ENCODE measurements around the gene MAP4K2. TPM values are rescaled to one million over a fixed set of nuclear protein-coding genes. Genes with fewer than 3 reads are reported as not detected.

The MAP4K2 gene
- total and polyA plus RNA-seq, 9 of the 15 experiments (the other 6 are each of a cell fraction or from before 2014, with no cell fraction given): 0.13 to 14.5 (median 7.3) TPM

DNA sequence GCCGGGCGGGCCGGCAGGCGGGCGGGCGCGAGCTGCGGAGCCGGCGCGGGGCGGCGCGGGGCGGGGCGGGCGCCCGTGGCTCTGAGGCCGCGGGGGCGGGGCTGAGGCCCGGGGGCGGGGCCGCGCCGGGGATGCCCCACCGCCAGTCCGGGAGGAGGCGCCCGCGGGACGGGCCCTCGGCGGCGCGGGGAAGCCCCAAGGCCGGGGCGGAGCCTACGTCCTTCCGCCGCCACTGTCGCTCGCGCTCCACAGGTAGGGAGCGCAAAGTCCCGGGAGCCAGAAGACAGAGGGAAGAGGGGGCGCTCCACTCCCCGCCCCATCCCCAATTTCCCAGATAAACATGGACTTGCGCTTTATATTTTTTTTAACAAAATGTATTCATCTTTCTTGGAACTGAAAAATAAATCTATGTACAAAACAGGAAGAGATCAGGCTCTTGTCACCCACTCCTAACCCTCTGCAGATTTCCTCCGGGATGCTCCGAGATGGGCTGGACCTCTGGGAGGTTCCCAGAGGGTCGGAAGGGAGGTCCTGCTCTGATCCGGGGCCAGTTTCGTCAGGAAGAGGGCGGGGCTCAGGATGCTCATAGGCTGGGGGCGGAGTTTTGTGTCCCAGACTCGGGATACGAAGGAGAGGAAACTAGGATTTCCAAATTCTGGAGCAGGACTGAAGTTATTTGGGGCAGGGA lies at the start of gene MAP4K2 (continued):
- TF ChIP-seq, protein P1, sequence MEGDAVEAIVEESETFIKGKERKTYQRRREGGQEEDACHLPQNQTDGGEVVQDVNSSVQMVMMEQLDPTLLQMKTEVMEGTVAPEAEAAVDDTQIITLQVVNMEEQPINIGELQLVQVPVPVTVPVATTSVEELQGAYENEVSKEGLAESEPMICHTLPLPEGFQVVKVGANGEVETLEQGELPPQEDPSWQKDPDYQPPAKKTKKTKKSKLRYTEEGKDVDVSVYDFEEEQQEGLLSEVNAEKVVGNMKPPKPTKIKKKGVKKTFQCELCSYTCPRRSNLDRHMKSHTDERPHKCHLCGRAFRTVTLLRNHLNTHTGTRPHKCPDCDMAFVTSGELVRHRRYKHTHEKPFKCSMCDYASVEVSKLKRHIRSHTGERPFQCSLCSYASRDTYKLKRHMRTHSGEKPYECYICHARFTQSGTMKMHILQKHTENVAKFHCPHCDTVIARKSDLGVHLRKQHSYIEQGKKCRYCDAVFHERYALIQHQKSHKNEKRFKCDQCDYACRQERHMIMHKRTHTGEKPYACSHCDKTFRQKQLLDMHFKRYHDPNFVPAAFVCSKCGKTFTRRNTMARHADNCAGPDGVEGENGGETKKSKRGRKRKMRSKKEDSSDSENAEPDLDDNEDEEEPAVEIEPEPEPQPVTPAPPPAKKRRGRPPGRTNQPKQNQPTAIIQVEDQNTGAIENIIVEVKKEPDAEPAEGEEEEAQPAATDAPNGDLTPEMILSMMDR (IDR thresholded peaks at IDR 0.05 in 2 of 3, conservative IDR thresholded peaks at IDR 0.05 in 1 of 3; ENCODE audit: insufficient read depth in 2 of 3, low read depth in 1 of 3, low read length in 3 of 3): peak; percentile 37 to 81 (median 55); a peak in 4 of 6 replicates
- no peak for TF ChIP-seq ZNF766 (CRISPR knock-in tag; conservative IDR thresholded peaks at IDR 0.05)
- peak; percentile 20; the same call in 1 of the 2 replicates for TF ChIP-seq ZBTB7A (IDR thresholded peaks at IDR 0.05; ENCODE audit: borderline replicate concordance, control insufficient read depth, low read depth, low read length)
- TF ChIP-seq, protein P2, sequence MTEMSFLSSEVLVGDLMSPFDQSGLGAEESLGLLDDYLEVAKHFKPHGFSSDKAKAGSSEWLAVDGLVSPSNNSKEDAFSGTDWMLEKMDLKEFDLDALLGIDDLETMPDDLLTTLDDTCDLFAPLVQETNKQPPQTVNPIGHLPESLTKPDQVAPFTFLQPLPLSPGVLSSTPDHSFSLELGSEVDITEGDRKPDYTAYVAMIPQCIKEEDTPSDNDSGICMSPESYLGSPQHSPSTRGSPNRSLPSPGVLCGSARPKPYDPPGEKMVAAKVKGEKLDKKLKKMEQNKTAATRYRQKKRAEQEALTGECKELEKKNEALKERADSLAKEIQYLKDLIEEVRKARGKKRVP (CRISPR knock-in tag; IDR thresholded peaks at IDR 0.05): no peak
- no peak for TF ChIP-seq NCOA1 (IDR thresholded peaks at IDR 0.05; ENCODE audit: low read depth)
- no peak for TF ChIP-seq MIER1 (IDR thresholded peaks at IDR 0.05; ENCODE audit: low read depth)
- TF ChIP-seq, protein P3, sequence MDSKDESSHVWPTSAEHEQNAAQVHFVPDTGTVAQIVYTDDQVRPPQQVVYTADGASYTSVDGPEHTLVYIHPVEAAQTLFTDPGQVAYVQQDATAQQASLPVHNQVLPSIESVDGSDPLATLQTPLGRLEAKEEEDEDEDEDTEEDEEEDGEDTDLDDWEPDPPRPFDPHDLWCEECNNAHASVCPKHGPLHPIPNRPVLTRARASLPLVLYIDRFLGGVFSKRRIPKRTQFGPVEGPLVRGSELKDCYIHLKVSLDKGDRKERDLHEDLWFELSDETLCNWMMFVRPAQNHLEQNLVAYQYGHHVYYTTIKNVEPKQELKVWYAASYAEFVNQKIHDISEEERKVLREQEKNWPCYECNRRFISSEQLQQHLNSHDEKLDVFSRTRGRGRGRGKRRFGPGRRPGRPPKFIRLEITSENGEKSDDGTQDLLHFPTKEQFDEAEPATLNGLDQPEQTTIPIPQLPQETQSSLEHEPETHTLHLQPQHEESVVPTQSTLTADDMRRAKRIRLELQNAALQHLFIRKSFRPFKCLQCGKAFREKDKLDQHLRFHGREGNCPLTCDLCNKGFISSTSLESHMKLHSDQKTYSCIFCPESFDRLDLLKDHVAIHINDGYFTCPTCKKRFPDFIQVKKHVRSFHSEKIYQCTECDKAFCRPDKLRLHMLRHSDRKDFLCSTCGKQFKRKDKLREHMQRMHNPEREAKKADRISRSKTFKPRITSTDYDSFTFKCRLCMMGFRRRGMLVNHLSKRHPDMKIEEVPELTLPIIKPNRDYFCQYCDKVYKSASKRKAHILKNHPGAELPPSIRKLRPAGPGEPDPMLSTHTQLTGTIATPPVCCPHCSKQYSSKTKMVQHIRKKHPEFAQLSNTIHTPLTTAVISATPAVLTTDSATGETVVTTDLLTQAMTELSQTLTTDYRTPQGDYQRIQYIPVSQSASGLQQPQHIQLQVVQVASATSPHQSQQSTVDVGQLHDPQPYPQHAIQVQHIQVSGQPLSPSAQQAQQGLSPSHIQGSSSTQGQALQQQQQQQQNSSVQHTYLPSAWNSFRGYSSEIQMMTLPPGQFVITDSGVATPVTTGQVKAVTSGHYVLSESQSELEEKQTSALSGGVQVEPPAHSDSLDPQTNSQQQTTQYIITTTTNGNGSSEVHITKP (IDR thresholded peaks at IDR 0.05; ENCODE audit: partially characterized antibody): peak; percentile 64
- TF ChIP-seq MTA2 (IDR thresholded peaks at IDR 0.05; ENCODE audit: low read depth): no peak
- no peak for TF ChIP-seq NCOA4 (IDR thresholded peaks at IDR 0.05; ENCODE audit: partially characterized antibody)
- no peak for TF ChIP-seq E2F3 (CRISPR knock-in tag; IDR thresholded peaks at IDR 0.05)
- peak; percentile 48; the same call in 1 of the 2 replicates for TF ChIP-seq HCFC1 (IDR thresholded peaks at IDR 0.05; ENCODE audit: low read depth, low read length)
- TF ChIP-seq RBFOX2 (IDR thresholded peaks at IDR 0.05; ENCODE audit: low read depth, low read length): peak; percentile 53; the same call in 1 of the 2 replicates
- peak; percentile 84; the same call in 1 of the 2 replicates for TF ChIP-seq POLR2AphosphoS2 (IDR thresholded peaks at IDR 0.05; ENCODE audit: low read length)
- TF ChIP-seq NRF1 (conservative IDR thresholded peaks at IDR 0.05 in 1 of 2, IDR thresholded peaks at IDR 0.05 in 1 of 2): peak; percentile 8 to 34; a peak in 2 of 4 replicates
- TF ChIP-seq CCNT2 (IDR thresholded peaks at IDR 0.05; ENCODE audit: borderline replicate concordance, extremely low read depth, insufficient read length, low read depth, low read length): peak; percentile 66
- TF ChIP-seq, protein P4, sequence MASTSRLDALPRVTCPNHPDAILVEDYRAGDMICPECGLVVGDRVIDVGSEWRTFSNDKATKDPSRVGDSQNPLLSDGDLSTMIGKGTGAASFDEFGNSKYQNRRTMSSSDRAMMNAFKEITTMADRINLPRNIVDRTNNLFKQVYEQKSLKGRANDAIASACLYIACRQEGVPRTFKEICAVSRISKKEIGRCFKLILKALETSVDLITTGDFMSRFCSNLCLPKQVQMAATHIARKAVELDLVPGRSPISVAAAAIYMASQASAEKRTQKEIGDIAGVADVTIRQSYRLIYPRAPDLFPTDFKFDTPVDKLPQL (IDR thresholded peaks at IDR 0.05; ENCODE audit: extremely low read depth, insufficient read length): no peak
- TF ChIP-seq, protein P5, sequence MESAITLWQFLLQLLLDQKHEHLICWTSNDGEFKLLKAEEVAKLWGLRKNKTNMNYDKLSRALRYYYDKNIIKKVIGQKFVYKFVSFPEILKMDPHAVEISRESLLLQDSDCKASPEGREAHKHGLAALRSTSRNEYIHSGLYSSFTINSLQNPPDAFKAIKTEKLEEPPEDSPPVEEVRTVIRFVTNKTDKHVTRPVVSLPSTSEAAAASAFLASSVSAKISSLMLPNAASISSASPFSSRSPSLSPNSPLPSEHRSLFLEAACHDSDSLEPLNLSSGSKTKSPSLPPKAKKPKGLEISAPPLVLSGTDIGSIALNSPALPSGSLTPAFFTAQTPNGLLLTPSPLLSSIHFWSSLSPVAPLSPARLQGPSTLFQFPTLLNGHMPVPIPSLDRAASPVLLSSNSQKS (CRISPR knock-in tag; IDR thresholded peaks at IDR 0.05): no peak
- no peak for TF ChIP-seq ZNF589 (CRISPR knock-in tag; IDR thresholded peaks at IDR 0.05; ENCODE audit: low read depth)
- TF ChIP-seq KLF6 (CRISPR knock-in tag; IDR thresholded peaks at IDR 0.05; ENCODE audit: borderline replicate concordance): no peak

All from K562 (cell line).